Skin of body (tissue), 2 donors: ENCODE results near the gene ZBTB45. TPM values are rescaled to one million over a fixed set of nuclear protein-coding genes. Genes with fewer than 3 reads are reported as not detected.
A peak's percentile ranks its signal among the peaks of the same experiment; 100 is the strongest.

ENCODE experiments used
- DNase-seq: peaks from one replicate; lab custom pipeline; 2025; lab: John Stamatoyannopoulos, UW
- total RNA-seq: library from RNA; depleted of rRNA; stranded (reverse); fragments of >200 nt; gene quantifications from one replicate; pipeline ENCODE4 v1.2.3, GENCODE V29; 2014

ZBTB45 gene
- total RNA-seq, 1 donor from 2014 or later, result 3.7 TPM

- peak; percentile 55 for DNase-seq
These were observed 18.9 kb upstream of the ZBTB45 start for GRCh38 chr19:58538257-58539168.

GRCh38 chr19:58536852-58537798 is 17.5 kb upstream of the ZBTB45 start:
- DNase-seq, result no peak

GRCh38 chr19:58535857-58536256 is 16.2 kb upstream of the ZBTB45 start:
- DNase-seq, result no peak

- no peak for DNase-seq
These were observed 11.6 kb upstream of the ZBTB45 start for GRCh38 chr19:58531034-58531840.

GRCh38 chr19:58529405-58529804 is 9.8 kb upstream of the ZBTB45 start:
- DNase-seq, result no peak

- no peak for DNase-seq
These were observed 3.1 kb upstream of the ZBTB45 start for GRCh38 chr19:58522709-58523108.

GRCh38 chr19:58521651-58522050 is 2.0 kb upstream of the ZBTB45 start:
- DNase-seq, result no peak

GRCh38 chr19:58520257-58520599 is 618 bp upstream of the ZBTB45 start:
- DNase-seq, result no peak

GRCh38 chr19:58519087-58519354 is 589 bp downstream of the ZBTB45 start:
- peak; percentile 62 for DNase-seq

GRCh38 chr19:58518256-58519086 is 1.1 kb downstream of the ZBTB45 start:
- no peak for DNase-seq

GRCh38 chr19:58516964-58517833 is 2.4 kb downstream of the ZBTB45 start:
- DNase-seq, result no peak

- DNase-seq, result no peak
These were observed 3.3 kb downstream of the ZBTB45 start for GRCh38 chr19:58516246-58516836.

GRCh38 chr19:58515259-58515658 is 4.4 kb downstream of the ZBTB45 start:
- DNase-seq, result no peak

GRCh38 chr19:58514564-58515022 is 5.0 kb downstream of the ZBTB45 start:
- DNase-seq, result no peak

- DNase-seq, result peak; percentile 67
These were observed 5.7 kb downstream of the ZBTB45 start for GRCh38 chr19:58513694-58514563.

- no peak for DNase-seq
These were observed 6.4 kb downstream of the ZBTB45 start for GRCh38 chr19:58513213-58513693.

GRCh38 chr19:58511353-58512208 is 8.0 kb downstream of the ZBTB45 start, which contains the start of gene SLC27A5:
Gene SLC27A5, minus strand, starts transcription at chr19:58511992. Its CDS starts 37 bp downstream, at chr19:58511955.
- DNase-seq, result no peak
